Measurements from ENCODE around the gene SGMS1. TPM values are rescaled to one million over a fixed set of nuclear protein-coding genes. Genes with fewer than 3 reads are reported as not detected.

The SGMS1 gene
- total RNA-seq, 2 donors from 2014 or later, result 19.4 to 19.5 TPM

DNA sequence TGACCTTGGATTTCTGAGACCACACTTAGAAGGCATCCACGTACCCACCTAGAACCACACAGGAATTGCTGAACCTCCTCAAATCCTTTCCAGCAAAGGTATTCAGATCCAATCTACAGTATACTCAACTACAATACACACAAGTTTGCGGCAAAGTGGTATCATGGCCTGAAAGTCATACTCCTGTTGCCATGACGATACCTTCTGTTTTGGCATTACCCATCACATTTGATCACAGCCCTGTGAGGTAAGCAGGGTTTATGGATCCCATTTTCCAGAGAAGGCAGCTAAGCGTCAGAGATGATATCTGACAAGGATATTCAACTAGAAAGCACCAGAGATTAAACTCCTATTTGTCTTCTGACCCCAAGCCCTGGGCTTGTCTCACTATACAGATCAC is 32.8 kb downstream of the SGMS1 start:
- H3K9ac ChIP-seq (ENCODE audit: low read depth in 2 of 2, low read length in 2 of 2), result no peak overlapping the region
- intact Hi-C loops (cut with DNase I), result no loop called here
- H3K27me3 ChIP-seq, result no peaks in the 10 kb centered on the region
- no peaks in the 10 kb centered on the region for H3K9me3 ChIP-seq
- TF ChIP-seq, protein P1, sequence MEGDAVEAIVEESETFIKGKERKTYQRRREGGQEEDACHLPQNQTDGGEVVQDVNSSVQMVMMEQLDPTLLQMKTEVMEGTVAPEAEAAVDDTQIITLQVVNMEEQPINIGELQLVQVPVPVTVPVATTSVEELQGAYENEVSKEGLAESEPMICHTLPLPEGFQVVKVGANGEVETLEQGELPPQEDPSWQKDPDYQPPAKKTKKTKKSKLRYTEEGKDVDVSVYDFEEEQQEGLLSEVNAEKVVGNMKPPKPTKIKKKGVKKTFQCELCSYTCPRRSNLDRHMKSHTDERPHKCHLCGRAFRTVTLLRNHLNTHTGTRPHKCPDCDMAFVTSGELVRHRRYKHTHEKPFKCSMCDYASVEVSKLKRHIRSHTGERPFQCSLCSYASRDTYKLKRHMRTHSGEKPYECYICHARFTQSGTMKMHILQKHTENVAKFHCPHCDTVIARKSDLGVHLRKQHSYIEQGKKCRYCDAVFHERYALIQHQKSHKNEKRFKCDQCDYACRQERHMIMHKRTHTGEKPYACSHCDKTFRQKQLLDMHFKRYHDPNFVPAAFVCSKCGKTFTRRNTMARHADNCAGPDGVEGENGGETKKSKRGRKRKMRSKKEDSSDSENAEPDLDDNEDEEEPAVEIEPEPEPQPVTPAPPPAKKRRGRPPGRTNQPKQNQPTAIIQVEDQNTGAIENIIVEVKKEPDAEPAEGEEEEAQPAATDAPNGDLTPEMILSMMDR (IDR thresholded peaks at IDR 0.05), result no peak
- DNase-seq, result no peak
- H3K4me3 ChIP-seq, result no peak overlapping the region
- no peaks in the 10 kb centered on the region for H3K4me1 ChIP-seq
- no peak overlapping the region for H3K27ac ChIP-seq
- H3K36me3 ChIP-seq, result no peaks in the 10 kb centered on the region

DNA sequence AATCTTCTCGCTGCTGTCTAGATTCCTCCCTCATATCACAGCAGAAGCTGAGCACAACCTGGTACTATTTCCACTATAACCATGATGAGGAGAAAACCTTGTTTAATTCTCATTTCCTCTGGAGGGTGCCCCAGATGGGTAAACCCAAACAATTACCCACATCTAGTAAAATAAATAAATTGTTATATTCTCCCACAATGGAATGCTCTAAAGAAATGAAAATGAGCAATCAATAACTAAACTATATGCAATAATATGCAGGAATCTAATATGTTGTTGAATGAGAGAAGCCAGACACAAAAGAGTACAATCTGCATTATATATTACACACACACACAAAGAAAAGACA is 37.0 kb downstream of the SGMS1 start:
- Histone ChIP-seq H3K9me3 (no peaks in the 10 kb centered on the region), H3K36me3 (no peaks in the 10 kb centered on the region), H3K27me3 (no peaks in the 10 kb centered on the region), H3K4me3 (no peak overlapping the region), H3K4me1 (no peaks in the 10 kb centered on the region), H3K9ac (ENCODE audit: low read depth in 2 of 2, low read length in 2 of 2) (no peak overlapping the region), H3K27ac (no peak overlapping the region)
- intact Hi-C loops (cut with DNase I), result no loop called here
- TF ChIP-seq, protein P1 (IDR thresholded peaks at IDR 0.05), result no peak
- DNase-seq, result no peak

DNA sequence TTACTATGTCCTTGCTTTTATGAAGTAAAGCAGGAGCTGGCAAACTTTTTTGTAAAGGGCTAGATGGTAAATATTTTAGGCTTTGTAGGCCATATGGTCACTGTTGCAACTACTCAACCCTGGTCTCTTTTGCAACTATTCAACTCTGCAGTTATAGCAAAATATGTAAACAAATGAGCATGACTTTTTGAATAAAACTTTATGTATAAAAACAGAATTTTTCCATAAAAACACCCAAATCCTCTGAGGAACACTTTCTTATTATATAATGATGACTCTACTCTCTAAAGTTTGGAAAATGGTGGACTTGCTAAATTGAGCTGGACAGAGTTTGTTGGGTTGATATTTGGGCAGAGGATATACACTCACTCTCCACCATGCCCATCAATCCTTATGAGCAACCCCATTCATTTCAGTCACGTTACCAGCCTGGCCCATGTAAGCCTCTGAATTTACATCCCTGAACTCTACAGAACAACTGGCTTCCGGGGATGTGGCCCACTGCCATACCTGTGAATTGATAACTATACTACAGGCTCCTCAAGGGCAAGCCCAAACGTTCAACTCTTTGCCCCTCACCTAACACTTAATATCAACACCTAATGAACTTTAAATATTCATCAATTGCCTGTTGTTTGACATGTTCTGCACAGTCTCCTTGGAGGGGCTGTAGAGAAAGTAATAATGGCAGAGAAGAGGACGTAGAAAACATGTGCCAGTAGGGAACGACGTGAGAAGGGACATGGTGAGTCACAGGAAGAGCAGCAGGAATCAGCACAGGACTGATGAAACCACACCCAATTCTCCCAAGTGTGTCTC is 37.6 kb downstream of the SGMS1 start:
- H3K27ac ChIP-seq, result no peak overlapping the region
- no peaks in the 10 kb centered on the region for H3K36me3 ChIP-seq
- H3K4me3 ChIP-seq, result no peak overlapping the region
- H3K27me3 ChIP-seq, result no peaks in the 10 kb centered on the region
- intact Hi-C loops (cut with DNase I), result no loop called here
- H3K4me1 ChIP-seq, result no peaks in the 10 kb centered on the region
- H3K9me3 ChIP-seq, result no peaks in the 10 kb centered on the region
- TF ChIP-seq, protein P1 (IDR thresholded peaks at IDR 0.05), result no peak
- no peak for DNase-seq
- H3K9ac ChIP-seq (ENCODE audit: low read depth in 2 of 2, low read length in 2 of 2), result no peak overlapping the region

GRCh38 chr10:50582766-50583762 is 40.7 kb downstream of the SGMS1 start:
- no peaks in the 10 kb centered on the region for H3K27me3 ChIP-seq
- no peak for DNase-seq
- TF ChIP-seq, protein P1 (IDR thresholded peaks at IDR 0.05), result no peak
- H3K9me3 ChIP-seq, result no peaks in the 10 kb centered on the region
- intact Hi-C loops (cut with DNase I), result no loop called here
- H3K36me3 ChIP-seq, result no peaks in the 10 kb centered on the region
- H3K4me1 ChIP-seq, result peaks cover 8% of the 10 kb centered on the region
- no peak overlapping the region for H3K27ac ChIP-seq
- H3K4me3 ChIP-seq, result no peak overlapping the region
- no peak overlapping the region for H3K9ac ChIP-seq (ENCODE audit: low read depth in 2 of 2, low read length in 2 of 2)

DNA sequence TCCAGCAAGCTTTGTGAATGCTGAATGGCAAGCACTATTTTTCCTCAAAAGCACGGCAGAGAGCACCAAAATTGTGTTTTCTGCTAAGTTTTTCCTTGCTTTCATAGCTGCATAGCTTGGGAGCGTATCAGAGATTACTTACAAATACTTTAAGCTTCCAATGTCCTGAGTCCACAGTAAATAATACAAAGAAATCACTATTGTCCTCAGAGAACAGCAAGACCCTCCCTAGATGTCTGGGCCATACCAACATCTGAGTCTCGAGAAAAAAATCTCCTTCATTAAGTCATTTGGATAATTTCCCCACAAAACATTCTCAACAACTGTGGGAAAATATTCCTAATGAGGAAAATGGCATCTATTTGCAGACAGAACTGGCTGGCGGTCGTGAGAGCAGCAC is 41.7 kb downstream of the SGMS1 start:
- intact Hi-C loops (cut with DNase I), result no loop called here
- TF ChIP-seq, protein P1 (IDR thresholded peaks at IDR 0.05), result no peak
- Histone ChIP-seq H3K27me3 (no peaks in the 10 kb centered on the region), H3K27ac (no peak overlapping the region), H3K9ac (ENCODE audit: low read depth in 2 of 2, low read length in 2 of 2) (no peak overlapping the region), H3K4me1 (peaks cover 11% of the 10 kb centered on the region), H3K9me3 (no peaks in the 10 kb centered on the region), H3K4me3 (no peak overlapping the region), H3K36me3 (no peaks in the 10 kb centered on the region)
- DNase-seq, result no peak
